ENCODE results near the gene ZNF580. TPM values are rescaled to one million over a fixed set of nuclear protein-coding genes. Genes with fewer than 3 reads are reported as not detected.

The ZNF580 gene
- total and polyA plus RNA-seq, 2 of the 13 experiments (the other 11 are each of a cell fraction or from before 2014, with no cell fraction given): 4.4 to 6.0 TPM

DNA sequence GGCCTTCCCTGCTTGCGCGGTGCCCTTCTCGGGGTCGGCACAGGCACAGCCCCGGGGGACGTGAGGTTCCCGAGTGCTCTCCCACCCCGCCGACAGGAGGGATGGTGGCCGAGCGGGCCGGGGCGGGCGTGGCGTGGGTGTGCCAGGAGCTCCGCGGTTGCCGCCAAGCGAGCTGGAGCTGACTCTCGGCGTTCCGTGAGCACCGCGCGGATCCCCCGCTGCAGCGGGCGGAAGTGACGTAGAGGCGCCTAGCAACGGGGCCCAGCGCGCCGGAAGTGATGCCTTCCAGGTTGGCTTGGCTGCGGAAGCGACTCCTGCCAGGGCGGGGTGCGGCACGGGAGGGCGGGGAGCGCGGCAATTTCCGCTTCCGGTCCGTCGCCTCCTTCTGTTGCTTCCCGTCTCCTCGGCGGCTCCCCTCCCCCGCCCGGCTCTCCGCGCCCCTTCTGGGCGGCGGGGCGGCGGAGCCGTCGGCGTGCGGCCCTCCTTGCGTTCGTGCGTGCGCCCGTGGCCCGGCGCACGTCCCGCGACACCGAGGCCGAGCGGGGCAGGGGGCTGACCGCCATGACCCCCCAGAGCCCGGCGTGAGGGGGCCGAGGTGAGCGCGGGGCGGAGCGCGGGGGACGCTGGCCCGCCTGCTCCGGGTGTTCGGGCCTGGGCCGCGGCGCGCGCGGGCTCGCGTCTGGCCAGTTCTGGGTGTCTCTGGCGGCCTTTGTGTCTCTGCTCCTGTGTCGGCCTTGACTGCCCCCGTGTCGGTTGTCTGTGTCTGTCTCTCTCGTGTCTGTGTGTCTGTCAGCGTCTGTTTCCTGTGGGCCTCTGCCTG is 34.2 kb downstream of the ZNF580 start, which contains the start of gene EPN1 (continued):
- peak; percentile 72; the same call in 1 of the 2 replicates for TF ChIP-seq MXD4 (CRISPR knock-in tag; IDR thresholded peaks at IDR 0.05)
- TF ChIP-seq KLF6 (CRISPR knock-in tag; IDR thresholded peaks at IDR 0.05): peak; percentile 67; the same call in 1 of the 2 replicates
- TF ChIP-seq, protein P1, sequence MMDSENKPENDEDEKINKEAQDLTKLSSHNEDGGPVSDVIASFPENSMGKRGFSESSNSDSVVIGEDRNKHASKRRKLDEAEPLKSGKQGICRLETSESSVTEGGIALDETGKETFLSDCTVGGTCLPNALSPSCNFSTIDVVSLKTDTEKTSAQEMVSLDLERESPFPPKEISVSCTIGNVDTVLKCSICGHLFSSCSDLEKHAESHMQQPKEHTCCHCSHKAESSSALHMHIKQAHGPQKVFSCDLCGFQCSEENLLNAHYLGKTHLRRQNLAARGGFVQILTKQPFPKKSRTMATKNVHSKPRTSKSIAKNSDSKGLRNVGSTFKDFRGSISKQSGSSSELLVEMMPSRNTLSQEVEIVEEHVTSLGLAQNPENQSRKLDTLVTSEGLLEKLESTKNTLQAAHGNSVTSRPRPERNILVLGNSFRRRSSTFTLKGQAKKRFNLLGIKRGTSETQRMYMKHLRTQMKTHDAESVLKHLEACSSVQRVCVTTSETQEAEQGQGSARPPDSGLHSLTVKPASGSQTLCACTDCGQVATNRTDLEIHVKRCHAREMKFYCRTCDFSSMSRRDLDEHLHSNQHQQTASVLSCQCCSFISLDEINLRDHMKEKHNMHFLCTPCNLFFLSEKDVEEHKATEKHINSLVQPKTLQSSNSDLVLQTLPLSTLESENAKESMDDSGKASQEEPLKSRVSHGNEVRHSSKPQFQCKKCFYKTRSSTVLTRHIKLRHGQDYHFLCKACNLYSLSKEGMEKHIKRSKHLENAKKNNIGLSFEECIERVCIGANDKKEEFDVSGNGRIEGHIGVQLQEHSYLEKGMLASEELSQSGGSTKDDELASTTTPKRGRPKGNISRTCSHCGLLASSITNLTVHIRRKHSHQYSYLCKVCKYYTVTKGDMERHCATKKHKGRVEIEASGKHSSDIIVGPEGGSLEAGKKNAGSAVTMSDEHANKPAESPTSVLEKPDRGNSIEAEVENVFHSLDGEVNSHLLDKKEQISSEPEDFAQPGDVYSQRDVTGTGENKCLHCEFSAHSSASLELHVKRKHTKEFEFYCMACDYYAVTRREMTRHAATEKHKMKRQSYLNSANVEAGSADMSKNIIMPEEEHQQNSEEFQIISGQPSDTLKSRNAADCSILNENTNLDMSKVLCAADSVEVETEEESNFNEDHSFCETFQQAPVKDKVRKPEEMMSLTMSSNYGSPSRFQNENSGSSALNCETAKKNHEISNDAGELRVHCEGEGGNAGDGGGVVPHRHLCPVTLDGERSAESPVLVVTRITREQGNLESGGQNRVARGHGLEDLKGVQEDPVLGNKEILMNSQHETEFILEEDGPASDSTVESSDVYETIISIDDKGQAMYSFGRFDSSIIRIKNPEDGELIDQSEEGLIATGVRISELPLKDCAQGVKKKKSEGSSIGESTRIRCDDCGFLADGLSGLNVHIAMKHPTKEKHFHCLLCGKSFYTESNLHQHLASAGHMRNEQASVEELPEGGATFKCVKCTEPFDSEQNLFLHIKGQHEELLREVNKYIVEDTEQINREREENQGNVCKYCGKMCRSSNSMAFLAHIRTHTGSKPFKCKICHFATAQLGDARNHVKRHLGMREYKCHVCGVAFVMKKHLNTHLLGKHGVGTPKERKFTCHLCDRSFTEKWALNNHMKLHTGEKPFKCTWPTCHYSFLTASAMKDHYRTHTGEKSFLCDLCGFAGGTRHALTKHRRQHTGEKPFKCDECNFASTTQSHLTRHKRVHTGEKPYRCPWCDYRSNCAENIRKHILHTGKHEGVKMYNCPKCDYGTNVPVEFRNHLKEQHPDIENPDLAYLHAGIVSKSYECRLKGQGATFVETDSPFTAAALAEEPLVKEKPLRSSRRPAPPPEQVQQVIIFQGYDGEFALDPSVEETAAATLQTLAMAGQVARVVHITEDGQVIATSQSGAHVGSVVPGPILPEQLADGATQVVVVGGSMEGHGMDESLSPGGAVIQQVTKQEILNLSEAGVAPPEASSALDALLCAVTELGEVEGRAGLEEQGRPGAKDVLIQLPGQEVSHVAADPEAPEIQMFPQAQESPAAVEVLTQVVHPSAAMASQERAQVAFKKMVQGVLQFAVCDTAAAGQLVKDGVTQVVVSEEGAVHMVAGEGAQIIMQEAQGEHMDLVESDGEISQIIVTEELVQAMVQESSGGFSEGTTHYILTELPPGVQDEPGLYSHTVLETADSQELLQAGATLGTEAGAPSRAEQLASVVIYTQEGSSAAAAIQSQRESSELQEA (CRISPR knock-in tag; IDR thresholded peaks at IDR 0.05; ENCODE audit: not compliant biosample characterization): no peak
- TF ChIP-seq KAT2B (IDR thresholded peaks at IDR 0.05; ENCODE audit: borderline replicate concordance, low read depth, low read length): no peak
- TF ChIP-seq MED1 (CRISPR knock-in tag; IDR thresholded peaks at IDR 0.05): peak; percentile 62
- TF ChIP-seq ZBTB1 (CRISPR knock-in tag; IDR thresholded peaks at IDR 0.05; ENCODE audit: borderline replicate concordance): no peak
- TF ChIP-seq SIN3B (IDR thresholded peaks at IDR 0.05; ENCODE audit: low read length): peak; percentile 49; the same call in 1 of the 2 replicates
- peak; percentile 30; the same call in 1 of the 2 replicates for TF ChIP-seq ZNF160 (CRISPR knock-in tag; IDR thresholded peaks at IDR 0.05)
- TF ChIP-seq JUND (CRISPR knock-in tag; IDR thresholded peaks at IDR 0.05): no peak
- TF ChIP-seq ZNF567 (CRISPR knock-in tag; IDR thresholded peaks at IDR 0.05; ENCODE audit: borderline replicate concordance): no peak
- peak; percentile 30; the same call in 1 of the 2 replicates for TF ChIP-seq ZNF776 (CRISPR knock-in tag; IDR thresholded peaks at IDR 0.05)
- TF ChIP-seq ZNF431 (CRISPR knock-in tag; IDR thresholded peaks at IDR 0.05; ENCODE audit: borderline replicate concordance, low read depth): 0 out of 2 replicates have a peak, but pooled peaks have one; percentile 78
- TF ChIP-seq NR2F1 (CRISPR knock-in tag; IDR thresholded peaks at IDR 0.05): no peak
- no peak; the same call in 1 of the 2 replicates for TF ChIP-seq MXD1 (CRISPR knock-in tag; IDR thresholded peaks at IDR 0.05)
- no peak for TF ChIP-seq ZNF224 (CRISPR knock-in tag; IDR thresholded peaks at IDR 0.05)
- no peak for TF ChIP-seq PHB2 (IDR thresholded peaks at IDR 0.05; ENCODE audit: partially characterized antibody)
- TF ChIP-seq ZNF841 (CRISPR knock-in tag; IDR thresholded peaks at IDR 0.05; ENCODE audit: borderline replicate concordance): no peak
- no peak; the same call in 1 of the 2 replicates for TF ChIP-seq CREB3 (CRISPR knock-in tag; IDR thresholded peaks at IDR 0.05)
- no peak for TF ChIP-seq PCBP1 (IDR thresholded peaks at IDR 0.05; ENCODE audit: borderline replicate concordance, low read depth, low read length)
- TF ChIP-seq ZNF484 (CRISPR knock-in tag; IDR thresholded peaks at IDR 0.05; ENCODE audit: borderline replicate concordance, low read depth): no peak
